Effector memory CD8-positive, alpha-beta T cell (primary cell): ENCODE results near the gene SAT2.
A peak's percentile ranks its signal among the peaks of the same experiment; 100 is the strongest.

Source experiments
- ATAC-seq: fragments of 150-1000 bp; cut with Tn5 transposase; replicated peaks from 2 replicates; pipeline ENCODE4 v1.10.0; 2021; ENCODE audit warnings: mild to moderate bottlenecking, moderate library complexity
- DNase-seq, 3 experiments: peaks; one replicate each; pipeline ENCODE4 v3.0.0; 2021
- H3K27ac Mint-ChIP-seq, 2 donors: one replicate each; pipeline ENCODE4 v1.8.0; 2022; ENCODE audit warnings: mild to moderate bottlenecking in 2 of 2, mixed read lengths in 2 of 2, moderate library complexity in 2 of 2
- H3K27me3 Mint-ChIP-seq, 2 donors: one replicate each; pipeline ENCODE4 v1.8.0; 2022; ENCODE audit warnings: mixed read lengths in 2 of 2
- H3K36me3 Mint-ChIP-seq: one replicate; pipeline ENCODE4 v1.8.0; 2022; ENCODE audit warnings: mild to moderate bottlenecking, moderate library complexity, mixed read lengths; ENCODE audit not compliant: insufficient read depth
- H3K4me1 Mint-ChIP-seq, 2 donors: one replicate each; pipeline ENCODE4 v1.8.0; 2022; ENCODE audit warnings: low read depth in 2 of 2, mixed read lengths in 2 of 2
- H3K4me3 Mint-ChIP-seq, 2 donors: one replicate each; pipeline ENCODE4 v1.8.0; 2022; ENCODE audit warnings: mild to moderate bottlenecking in 2 of 2, mixed read lengths in 2 of 2, moderate library complexity in 2 of 2
- H3K9me3 Mint-ChIP-seq, 2 donors: one replicate each; pipeline ENCODE4 v1.8.0; 2022; ENCODE audit warnings: mixed read lengths in 2 of 2
- total RNA-seq, 9 experiments: gene quantifications; one replicate each; lab custom pipeline; 2026; lab: John Stamatoyannopoulos, UW

Gene SAT2
- 11.3 to 38.4 (median 25.7) reads per million in 9 experiments for total RNA-seq

DNA sequence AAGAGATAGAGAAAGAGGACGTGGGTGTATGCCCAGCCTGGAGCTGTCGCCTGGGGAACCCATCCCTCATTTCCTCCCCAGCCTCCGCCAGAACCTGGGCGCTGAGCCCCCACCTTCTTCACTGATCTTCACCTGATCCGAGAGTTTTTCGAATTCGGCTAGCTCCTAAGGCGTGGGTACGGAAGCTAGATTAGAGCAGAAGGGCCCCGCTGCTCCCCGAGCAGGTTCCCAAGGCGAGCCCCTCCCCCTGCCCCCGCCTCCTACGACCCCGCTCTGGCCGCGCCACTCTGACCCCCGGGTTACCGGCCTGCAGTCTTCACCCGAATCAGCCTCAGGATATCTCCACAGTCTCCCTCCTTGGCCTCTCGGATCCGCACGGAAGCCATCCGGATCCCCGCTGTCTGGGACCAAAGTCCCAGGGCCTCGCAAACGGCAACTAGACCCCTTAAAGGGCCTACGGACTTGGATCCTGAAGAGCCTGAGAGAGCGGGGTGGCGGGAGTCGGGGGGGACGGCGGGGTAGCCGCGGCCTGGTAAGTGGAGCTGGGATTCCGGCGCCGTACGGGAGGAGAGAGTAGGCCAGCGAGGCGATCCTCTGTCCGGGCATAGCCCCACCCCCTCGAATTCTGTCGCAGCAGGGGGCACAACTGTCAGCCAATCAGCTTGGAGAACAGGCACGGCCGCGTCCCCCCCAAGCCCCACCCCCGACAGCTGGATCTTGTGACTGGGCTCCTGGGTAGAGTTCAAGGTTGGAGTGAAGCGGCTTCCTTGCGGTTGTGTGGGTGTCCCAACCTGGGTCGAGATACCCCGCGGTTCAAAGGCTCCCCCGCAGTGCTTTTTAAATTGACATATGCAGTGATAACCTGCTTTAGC is at the start of gene SAT2:
SAT2 (minus strand) TSS at position 572 of the 872 bp plus-strand sequence; CDS start at position 386, 186 bp downstream.
- H3K27ac Mint-ChIP-seq = peak within 1 kb of the TSS; percentile 84 to 91
- H3K4me1 Mint-ChIP-seq = peaks cover 8 to 11% of the 10 kb centered on the region in 2 donors
- H3K9me3 Mint-ChIP-seq = no peaks in the 10 kb centered on the region
- peak; percentile 94 for ATAC-seq
- DNase-seq = peak; percentile 64 to 71 (median 70)
- peak within 1 kb of the TSS; percentile 90 to 92 for H3K4me3 Mint-ChIP-seq
- H3K27me3 Mint-ChIP-seq = no peaks in the 10 kb centered on the region
- H3K36me3 Mint-ChIP-seq = peaks cover 5% of the 10 kb centered on the region

DNA sequence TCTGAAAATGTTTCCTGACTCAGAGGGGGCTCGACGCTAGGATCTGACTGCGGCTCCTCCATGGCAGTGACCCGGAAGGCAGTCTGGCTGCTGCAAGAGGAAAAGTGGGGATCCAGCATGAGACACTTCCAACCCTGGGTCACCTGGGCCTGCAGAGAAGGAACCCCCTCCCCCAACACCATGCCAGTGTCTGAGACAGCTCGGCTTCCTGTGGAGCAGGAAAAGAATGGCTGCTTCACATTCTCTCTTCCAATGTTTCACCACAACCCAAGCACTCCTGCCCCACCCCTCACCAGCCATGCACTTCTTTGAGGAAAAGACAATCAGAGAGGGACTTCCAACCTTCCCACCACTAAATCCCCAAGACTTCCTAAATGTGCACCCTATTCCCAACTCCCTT is 48.9 kb upstream of the SAT2 start:
- Mint-ChIP-seq H3K4me1 (peaks cover 11 to 13% of the 10 kb centered on the region in 2 donors), H3K27me3 (no peaks in the 10 kb centered on the region), H3K9me3 (peaks cover 0 to 6% of the 10 kb centered on the region in 2 donors), H3K4me3 (no peak overlapping the region), H3K27ac (peak overlapping the region in 1 of 2 donors; percentile 23), H3K36me3 (peaks cover 58% of the 10 kb centered on the region)
- DNase-seq = no peak
- ATAC-seq = no peak

- Mint-ChIP-seq H3K36me3 (peaks cover 71% of the 10 kb centered on the region), H3K27me3 (no peaks in the 10 kb centered on the region), H3K27ac (no peak overlapping the region), H3K4me3 (no peak overlapping the region), H3K9me3 (peaks cover 0 to 6% of the 10 kb centered on the region in 2 donors), H3K4me1 (peaks cover 11 to 12% of the 10 kb centered on the region in 2 donors)
- no peak for ATAC-seq
- DNase-seq = no peak
These were observed 47.3 kb upstream of the SAT2 start for GRCh38 chr17:7674934-7675333.

GRCh38 chr17:7673239-7673638 is 45.6 kb upstream of the SAT2 start:
- Mint-ChIP-seq H3K27ac (no peak overlapping the region), H3K9me3 (peaks cover 0 to 6% of the 10 kb centered on the region in 2 donors), H3K27me3 (no peaks in the 10 kb centered on the region), H3K4me1 (peaks cover 9 to 11% of the 10 kb centered on the region in 2 donors), H3K4me3 (no peak overlapping the region), H3K36me3 (peaks cover 75% of the 10 kb centered on the region)
- ATAC-seq (no peak), DNase-seq (no peak)

GRCh38 chr17:7668482-7668881 is 40.9 kb upstream of the SAT2 start:
- no peaks in the 10 kb centered on the region for H3K27me3 Mint-ChIP-seq
- DNase-seq (no peak), ATAC-seq (no peak)
- H3K36me3 Mint-ChIP-seq = peaks cover 54% of the 10 kb centered on the region
- H3K9me3 Mint-ChIP-seq = peaks cover 0 to 2% of the 10 kb centered on the region in 2 donors
- H3K4me1 Mint-ChIP-seq = no peaks in the 10 kb centered on the region
- no peak overlapping the region for H3K4me3 Mint-ChIP-seq
- peak overlapping the region in 1 of 2 donors; percentile 44 for H3K27ac Mint-ChIP-seq

GRCh38 chr17:7667656-7668406 is 40.2 kb upstream of the SAT2 start:
- H3K9me3 Mint-ChIP-seq = no peaks in the 10 kb centered on the region
- DNase-seq (no peak), ATAC-seq (no peak)
- no peaks in the 10 kb centered on the region for H3K4me1 Mint-ChIP-seq
- peak overlapping the region in 1 of 2 donors; percentile 44 for H3K27ac Mint-ChIP-seq
- H3K36me3 Mint-ChIP-seq = peaks cover 48% of the 10 kb centered on the region
- no peaks in the 10 kb centered on the region for H3K27me3 Mint-ChIP-seq
- H3K4me3 Mint-ChIP-seq = no peak overlapping the region

- H3K36me3 Mint-ChIP-seq = peaks cover 2% of the 10 kb centered on the region
These were observed 29.5 kb upstream of the SAT2 start for GRCh38 chr17:7656958-7657609.

DNA sequence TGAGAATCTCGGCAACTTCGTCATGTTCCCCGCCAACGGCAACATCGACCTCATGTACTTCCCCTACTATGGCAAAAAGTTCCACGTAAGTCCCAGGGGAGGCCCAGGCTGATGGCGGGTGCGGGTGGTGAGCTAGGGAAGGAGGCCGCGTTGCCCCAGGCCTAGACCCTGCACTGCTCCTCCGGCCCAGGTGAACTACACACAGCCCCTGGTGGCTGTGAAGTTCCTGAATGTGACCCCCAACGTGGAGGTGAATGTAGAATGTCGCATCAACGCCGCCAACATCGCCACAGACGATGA is 27.9 kb upstream of the SAT2 start:
- Mint-ChIP-seq H3K27ac (no peak overlapping the region), H3K36me3 (peaks cover 2% of the 10 kb centered on the region), H3K4me1 (peaks cover 6 to 7% of the 10 kb centered on the region in 2 donors), H3K27me3 (peaks cover 27 to 42% of the 10 kb centered on the region in 2 donors), H3K9me3 (no peaks in the 10 kb centered on the region), H3K4me3 (no peak overlapping the region)
- DNase-seq (no peak), ATAC-seq (no peak)

More at GRCh38 chr17:7656958-7657609, 29.5 kb upstream of the SAT2 start:
- DNase-seq (no peak), ATAC-seq (no peak)
- Mint-ChIP-seq H3K27me3 (peaks cover 16 to 26% of the 10 kb centered on the region in 2 donors), H3K4me3 (no peak overlapping the region), H3K27ac (no peak overlapping the region), H3K9me3 (no peaks in the 10 kb centered on the region), H3K4me1 (no peaks in the 10 kb centered on the region)

DNA sequence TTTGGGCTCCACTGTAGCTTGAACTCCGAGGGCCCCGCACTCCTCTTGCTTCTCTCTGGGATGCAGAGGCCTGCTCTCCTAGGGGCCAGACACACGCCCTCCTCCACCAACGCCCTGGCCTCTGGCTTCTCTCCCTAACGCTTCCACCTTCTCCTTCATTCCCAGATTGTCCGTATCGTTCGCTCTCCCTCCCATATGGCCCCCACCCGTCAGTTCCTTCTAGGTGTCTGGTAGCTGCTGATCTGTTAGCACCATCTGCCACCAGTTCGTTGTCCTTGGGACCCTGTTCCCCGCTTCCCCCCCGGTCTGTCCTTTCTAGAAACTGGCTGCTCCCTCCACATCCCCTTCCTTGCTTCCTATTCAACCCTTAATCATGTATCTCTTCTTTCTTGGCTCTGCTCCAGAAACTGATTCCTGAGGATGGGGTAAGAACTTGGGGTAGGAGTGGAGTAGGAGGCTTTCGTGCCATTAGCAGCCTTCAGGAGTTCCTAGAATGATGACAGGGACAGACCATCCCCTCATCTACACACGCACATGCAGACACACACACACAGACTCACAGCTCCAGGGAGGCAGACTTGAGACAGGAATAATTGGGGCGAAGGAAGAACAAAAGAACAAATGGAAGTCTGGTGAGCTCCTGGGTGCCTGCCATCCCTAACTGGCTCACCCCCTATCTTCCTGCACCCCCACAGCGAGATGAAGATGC is 27.4 kb upstream of the SAT2 start:
- DNase-seq = no peak
- Mint-ChIP-seq H3K4me1 (peaks cover 11 to 12% of the 10 kb centered on the region in 2 donors), H3K27me3 (peaks cover 32 to 47% of the 10 kb centered on the region in 2 donors), H3K27ac (no peak overlapping the region), H3K4me3 (no peak overlapping the region), H3K9me3 (no peaks in the 10 kb centered on the region), H3K36me3 (peaks cover 2% of the 10 kb centered on the region)
- ATAC-seq = no peak

GRCh38 chr17:7652388-7653356 is 25.1 kb upstream of the SAT2 start:
- Mint-ChIP-seq H3K4me1 (peaks cover 14 to 15% of the 10 kb centered on the region in 2 donors), H3K27ac (no peak overlapping the region)
- ATAC-seq = no peak

DNA sequence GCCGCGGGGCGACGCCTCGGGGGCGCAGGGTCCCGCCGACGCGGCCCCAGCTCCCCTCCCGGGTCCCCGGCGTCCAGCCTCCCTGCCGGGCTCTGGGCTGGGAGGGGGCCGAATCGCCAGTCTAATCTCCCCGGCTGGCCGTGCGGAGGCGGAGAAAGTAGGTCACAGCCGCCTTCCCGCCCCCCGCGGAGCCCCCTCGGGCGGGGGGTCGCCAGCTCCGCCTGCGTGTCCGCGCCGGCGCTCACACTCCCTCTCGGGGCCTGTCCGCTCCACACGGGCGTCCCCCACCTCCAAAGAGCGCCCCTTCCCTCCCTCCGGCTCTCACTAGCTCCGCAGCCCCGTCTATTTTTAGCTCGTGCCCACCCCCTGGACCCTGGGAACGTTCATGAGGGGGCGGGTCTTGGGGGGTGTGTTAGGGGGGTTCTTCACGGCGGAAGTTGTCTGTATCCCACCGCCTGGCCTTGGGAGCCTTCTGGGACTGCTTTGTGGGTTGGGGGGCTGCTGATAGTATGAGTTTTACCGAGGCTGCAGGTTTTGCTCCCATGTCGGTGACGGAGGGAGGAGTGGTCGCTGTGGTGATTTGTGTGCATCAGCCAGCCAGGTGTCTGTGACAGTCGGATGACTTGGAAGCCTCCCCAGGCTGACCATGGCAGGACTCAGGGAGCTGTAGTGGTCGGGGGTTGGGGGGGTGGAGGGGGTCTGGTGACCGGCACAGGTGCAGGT is 24.2 kb upstream of the SAT2 start:
- Mint-ChIP-seq H3K9me3 (no peaks in the 10 kb centered on the region), H3K4me1 (peaks cover 14 to 15% of the 10 kb centered on the region in 2 donors), H3K36me3 (peaks cover 2% of the 10 kb centered on the region), H3K27me3 (peaks cover 47 to 64% of the 10 kb centered on the region in 2 donors), H3K27ac (no peak overlapping the region), H3K4me3 (peak overlapping the region; percentile 79 to 88)
- ATAC-seq (no peak), DNase-seq (no peak)

More at GRCh38 chr17:7652388-7653356, 25.1 kb upstream of the SAT2 start:
- DNase-seq = no peak
- Mint-ChIP-seq H3K4me3 (peak overlapping the region; percentile 79 to 88), H3K36me3 (peaks cover 2% of the 10 kb centered on the region), H3K9me3 (no peaks in the 10 kb centered on the region), H3K27me3 (peaks cover 42 to 66% of the 10 kb centered on the region in 2 donors)
